Measurements from ENCODE around the gene NCR2. TPM values are rescaled to one million over a fixed set of nuclear protein-coding genes. Genes with fewer than 3 reads are reported as not detected.

Gene NCR2
- total and polyA plus RNA-seq, 2 of the 13 experiments (the other 11 are each of a cell fraction or from before 2014, with no cell fraction given): not detected

DNA sequence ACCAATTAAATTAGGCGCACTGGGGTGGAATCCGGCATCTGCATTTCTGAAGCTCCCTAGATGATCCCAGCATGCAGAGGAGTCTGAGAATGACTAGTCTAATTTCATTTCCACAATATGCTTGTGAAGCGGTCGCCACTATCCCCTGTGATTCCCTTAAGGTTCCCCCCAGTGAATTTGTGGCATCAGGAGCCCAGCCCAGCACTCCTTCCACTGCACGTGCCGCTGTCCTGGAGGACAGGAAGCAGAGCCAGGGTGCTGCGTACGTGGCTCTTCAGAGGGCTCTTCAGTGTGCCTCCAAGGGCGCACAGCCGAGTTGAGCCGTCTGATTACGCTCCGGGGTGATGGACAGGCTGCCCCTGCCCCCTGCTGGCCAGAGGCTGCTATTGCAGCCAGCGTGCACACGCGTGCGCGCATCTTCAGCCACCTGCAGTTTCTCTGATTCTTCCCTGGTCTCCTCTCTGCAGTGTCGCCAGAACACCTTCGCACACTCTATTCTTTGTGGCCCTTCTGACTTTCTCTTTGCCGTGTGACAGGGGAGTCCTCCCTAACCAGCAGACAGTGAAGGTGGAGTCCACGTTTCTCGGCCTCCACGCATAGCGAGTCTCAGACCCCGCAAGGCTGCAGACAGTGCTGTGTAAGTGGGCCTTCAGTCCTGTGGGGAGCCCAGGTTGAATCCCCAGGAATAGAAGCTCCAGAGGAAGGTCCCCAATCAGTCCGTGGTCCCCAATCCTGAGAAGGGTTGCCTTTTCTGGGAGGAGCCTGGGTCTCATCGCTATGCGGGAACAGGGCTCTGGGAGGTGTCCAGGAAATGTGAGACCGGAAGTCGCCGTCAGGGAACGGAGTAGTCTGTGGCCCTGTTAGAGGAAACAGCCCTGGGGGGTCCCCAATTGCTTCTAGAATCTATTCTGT is 16.5 kb upstream of the NCR2 start (continued):
- TF ChIP-seq, protein P1, sequence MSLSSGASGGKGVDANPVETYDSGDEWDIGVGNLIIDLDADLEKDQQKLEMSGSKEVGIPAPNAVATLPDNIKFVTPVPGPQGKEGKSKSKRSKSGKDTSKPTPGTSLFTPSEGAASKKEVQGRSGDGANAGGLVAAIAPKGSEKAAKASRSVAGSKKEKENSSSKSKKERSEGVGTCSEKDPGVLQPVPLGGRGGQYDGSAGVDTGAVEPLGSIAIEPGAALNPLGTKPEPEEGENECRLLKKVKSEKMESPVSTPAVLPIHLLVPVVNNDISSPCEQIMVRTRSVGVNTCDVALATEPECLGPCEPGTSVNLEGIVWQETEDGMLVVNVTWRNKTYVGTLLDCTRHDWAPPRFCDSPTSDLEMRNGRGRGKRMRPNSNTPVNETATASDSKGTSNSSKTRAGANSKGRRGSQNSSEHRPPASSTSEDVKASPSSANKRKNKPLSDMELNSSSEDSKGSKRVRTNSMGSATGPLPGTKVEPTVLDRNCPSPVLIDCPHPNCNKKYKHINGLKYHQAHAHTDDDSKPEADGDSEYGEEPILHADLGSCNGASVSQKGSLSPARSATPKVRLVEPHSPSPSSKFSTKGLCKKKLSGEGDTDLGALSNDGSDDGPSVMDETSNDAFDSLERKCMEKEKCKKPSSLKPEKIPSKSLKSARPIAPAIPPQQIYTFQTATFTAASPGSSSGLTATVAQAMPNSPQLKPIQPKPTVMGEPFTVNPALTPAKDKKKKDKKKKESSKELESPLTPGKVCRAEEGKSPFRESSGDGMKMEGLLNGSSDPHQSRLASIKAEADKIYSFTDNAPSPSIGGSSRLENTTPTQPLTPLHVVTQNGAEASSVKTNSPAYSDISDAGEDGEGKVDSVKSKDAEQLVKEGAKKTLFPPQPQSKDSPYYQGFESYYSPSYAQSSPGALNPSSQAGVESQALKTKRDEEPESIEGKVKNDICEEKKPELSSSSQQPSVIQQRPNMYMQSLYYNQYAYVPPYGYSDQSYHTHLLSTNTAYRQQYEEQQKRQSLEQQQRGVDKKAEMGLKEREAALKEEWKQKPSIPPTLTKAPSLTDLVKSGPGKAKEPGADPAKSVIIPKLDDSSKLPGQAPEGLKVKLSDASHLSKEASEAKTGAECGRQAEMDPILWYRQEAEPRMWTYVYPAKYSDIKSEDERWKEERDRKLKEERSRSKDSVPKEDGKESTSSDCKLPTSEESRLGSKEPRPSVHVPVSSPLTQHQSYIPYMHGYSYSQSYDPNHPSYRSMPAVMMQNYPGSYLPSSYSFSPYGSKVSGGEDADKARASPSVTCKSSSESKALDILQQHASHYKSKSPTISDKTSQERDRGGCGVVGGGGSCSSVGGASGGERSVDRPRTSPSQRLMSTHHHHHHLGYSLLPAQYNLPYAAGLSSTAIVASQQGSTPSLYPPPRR (CRISPR knock-in tag; IDR thresholded peaks at IDR 0.05; ENCODE audit: borderline replicate concordance): no peak
- no peak for TF ChIP-seq ZNF205 (CRISPR knock-in tag; IDR thresholded peaks at IDR 0.05)
- no peak for TF ChIP-seq NFYC (CRISPR knock-in tag; IDR thresholded peaks at IDR 0.05)
- TF ChIP-seq MZF1 (CRISPR knock-in tag; IDR thresholded peaks at IDR 0.05; ENCODE audit: borderline replicate concordance): no peak
- peak; percentile 66; the same call in 1 of the 2 replicates for TF ChIP-seq RNF2 (conservative IDR thresholded peaks at IDR 0.05; ENCODE audit: low read depth)
- TF ChIP-seq RBAK (CRISPR knock-in tag; IDR thresholded peaks at IDR 0.05): no peak
- no peak for TF ChIP-seq ZNF563 (CRISPR knock-in tag; IDR thresholded peaks at IDR 0.05)
- TF ChIP-seq, protein P2, sequence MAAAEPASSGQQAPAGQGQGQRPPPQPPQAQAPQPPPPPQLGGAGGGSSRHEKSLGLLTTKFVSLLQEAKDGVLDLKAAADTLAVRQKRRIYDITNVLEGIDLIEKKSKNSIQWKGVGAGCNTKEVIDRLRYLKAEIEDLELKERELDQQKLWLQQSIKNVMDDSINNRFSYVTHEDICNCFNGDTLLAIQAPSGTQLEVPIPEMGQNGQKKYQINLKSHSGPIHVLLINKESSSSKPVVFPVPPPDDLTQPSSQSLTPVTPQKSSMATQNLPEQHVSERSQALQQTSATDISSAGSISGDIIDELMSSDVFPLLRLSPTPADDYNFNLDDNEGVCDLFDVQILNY (CRISPR knock-in tag; conservative IDR thresholded peaks at IDR 0.05): no peak
- TF ChIP-seq ZNF235 (CRISPR knock-in tag; IDR thresholded peaks at IDR 0.05; ENCODE audit: borderline replicate concordance): no peak
- TF ChIP-seq, protein P3, sequence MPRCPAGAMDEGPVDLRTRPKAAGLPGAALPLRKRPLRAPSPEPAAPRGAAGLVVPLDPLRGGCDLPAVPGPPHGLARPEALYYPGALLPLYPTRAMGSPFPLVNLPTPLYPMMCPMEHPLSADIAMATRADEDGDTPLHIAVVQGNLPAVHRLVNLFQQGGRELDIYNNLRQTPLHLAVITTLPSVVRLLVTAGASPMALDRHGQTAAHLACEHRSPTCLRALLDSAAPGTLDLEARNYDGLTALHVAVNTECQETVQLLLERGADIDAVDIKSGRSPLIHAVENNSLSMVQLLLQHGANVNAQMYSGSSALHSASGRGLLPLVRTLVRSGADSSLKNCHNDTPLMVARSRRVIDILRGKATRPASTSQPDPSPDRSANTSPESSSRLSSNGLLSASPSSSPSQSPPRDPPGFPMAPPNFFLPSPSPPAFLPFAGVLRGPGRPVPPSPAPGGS (CRISPR knock-in tag; IDR thresholded peaks at IDR 0.05): peak; percentile 35; the same call in 1 of the 2 replicates
- TF ChIP-seq, protein P4, sequence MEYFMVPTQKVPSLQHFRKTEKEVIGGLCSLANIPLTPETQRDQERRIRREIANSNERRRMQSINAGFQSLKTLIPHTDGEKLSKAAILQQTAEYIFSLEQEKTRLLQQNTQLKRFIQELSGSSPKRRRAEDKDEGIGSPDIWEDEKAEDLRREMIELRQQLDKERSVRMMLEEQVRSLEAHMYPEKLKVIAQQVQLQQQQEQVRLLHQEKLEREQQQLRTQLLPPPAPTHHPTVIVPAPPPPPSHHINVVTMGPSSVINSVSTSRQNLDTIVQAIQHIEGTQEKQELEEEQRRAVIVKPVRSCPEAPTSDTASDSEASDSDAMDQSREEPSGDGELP (IDR thresholded peaks at IDR 0.05; ENCODE audit: borderline replicate concordance, low read depth): no peak
- TF ChIP-seq ZNF879 (CRISPR knock-in tag; IDR thresholded peaks at IDR 0.05): no peak
- TF ChIP-seq JARID2 (CRISPR knock-in tag; IDR thresholded peaks at IDR 0.05; ENCODE audit: insufficient replicate concordance): no peak
- TF ChIP-seq MBD4 (IDR thresholded peaks at IDR 0.05; ENCODE audit: borderline replicate concordance, low read length): no peak
- no peak for TF ChIP-seq KLF11 (CRISPR knock-in tag; IDR thresholded peaks at IDR 0.05)
- 0 out of 2 replicates have a peak, but pooled peaks have one; percentile 22 for TF ChIP-seq ZNF724P (CRISPR knock-in tag; IDR thresholded peaks at IDR 0.05; ENCODE audit: borderline replicate concordance)
- TF ChIP-seq, protein P5, sequence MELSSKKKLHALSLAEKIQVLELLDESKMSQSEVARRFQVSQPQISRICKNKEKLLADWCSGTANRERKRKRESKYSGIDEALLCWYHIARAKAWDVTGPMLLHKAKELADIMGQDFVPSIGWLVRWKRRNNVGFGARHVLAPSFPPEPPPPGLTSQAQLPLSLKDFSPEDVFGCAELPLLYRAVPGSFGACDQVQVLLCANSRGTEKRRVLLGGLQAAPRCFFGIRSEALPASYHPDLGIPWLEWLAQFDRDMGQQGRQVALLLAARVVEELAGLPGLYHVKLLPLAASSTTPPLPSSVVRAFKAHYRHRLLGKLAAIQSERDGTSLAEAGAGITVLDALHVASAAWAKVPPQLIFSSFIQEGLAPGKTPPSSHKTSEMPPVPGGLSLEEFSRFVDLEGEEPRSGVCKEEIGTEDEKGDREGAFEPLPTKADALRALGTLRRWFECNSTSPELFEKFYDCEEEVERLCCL (CRISPR knock-in tag; IDR thresholded peaks at IDR 0.05; ENCODE audit: borderline replicate concordance): no peak
- TF ChIP-seq HMGA1 (CRISPR knock-in tag; conservative IDR thresholded peaks at IDR 0.05): no peak

Data from HepG2 (cell line).